ENCODE results near the gene SSBP3. TPM values are rescaled to one million over a fixed set of nuclear protein-coding genes. Genes with fewer than 3 reads are reported as not detected.
A peak's percentile ranks its signal among the peaks of the same experiment; 100 is the strongest.

The SSBP3 gene
- total and polyA plus RNA-seq, 2 of the 13 experiments (the other 11 are each of a cell fraction or from before 2014, with no cell fraction given): 8.5 to 17.6 TPM

DNA sequence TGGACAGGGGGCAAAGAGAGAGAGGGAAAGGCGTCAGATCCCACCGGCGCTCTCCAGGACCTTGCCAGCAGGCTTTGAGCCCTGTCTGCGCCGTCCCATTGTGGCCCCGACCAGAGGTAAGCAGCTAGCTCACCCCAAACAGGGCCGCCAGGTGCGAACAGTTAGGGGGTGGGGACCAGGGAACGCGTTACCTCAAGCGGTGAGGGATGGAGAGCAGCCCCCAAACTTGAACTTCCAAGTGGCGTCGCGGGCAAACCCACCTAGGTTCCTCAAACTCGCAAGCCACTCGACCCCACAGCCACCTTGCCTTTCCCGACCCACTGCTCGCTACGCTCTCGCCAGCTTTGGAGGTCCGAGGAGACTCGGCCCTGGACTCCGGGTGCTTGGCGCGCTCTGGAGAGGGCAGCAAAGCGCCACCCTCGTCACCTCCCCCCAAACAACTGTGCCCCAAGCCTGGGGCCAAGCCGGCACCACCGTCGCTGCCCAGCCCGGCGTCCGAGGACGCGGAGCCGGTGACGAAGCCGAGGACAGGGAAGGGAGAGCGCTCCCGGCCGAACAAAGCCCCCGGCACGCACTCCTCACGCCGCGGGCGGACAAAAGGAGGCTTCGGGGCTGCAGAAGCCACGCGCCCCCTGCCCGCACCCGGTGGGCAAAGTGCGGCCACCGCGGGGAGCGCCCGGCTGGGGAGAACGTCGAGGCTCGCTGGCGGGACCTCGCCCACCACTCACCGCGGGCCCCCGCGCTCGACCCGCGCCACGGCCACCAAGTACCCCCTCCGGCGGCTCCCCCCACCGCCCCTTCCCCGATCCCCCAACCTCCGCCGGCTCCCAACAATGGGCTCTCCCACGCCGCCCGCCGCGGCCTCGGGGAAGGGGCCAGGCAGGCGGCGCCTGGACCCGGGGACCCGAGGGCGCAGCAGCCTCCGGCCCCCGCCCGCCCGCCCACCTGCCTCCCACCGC is 976 bp downstream of the SSBP3 start (continued):
- TF ChIP-seq ZFAT (CRISPR knock-in tag; conservative IDR thresholded peaks at IDR 0.05): no peak
- TF ChIP-seq ZNF24 (IDR thresholded peaks at IDR 0.05): no peak
- TF ChIP-seq NR2F1 (CRISPR knock-in tag; IDR thresholded peaks at IDR 0.05): no peak
- TF ChIP-seq LCORL (IDR thresholded peaks at IDR 0.05): no peak
- TF ChIP-seq LCORL (CRISPR knock-in tag; IDR thresholded peaks at IDR 0.05): peak; percentile 61; the same call in 1 of the 2 replicates
- 0 out of 2 replicates have a peak, but pooled peaks have one; percentile 59 for TF ChIP-seq SNAI1 (CRISPR knock-in tag; IDR thresholded peaks at IDR 0.05; ENCODE audit: borderline replicate concordance)
- TF ChIP-seq, protein P1, sequence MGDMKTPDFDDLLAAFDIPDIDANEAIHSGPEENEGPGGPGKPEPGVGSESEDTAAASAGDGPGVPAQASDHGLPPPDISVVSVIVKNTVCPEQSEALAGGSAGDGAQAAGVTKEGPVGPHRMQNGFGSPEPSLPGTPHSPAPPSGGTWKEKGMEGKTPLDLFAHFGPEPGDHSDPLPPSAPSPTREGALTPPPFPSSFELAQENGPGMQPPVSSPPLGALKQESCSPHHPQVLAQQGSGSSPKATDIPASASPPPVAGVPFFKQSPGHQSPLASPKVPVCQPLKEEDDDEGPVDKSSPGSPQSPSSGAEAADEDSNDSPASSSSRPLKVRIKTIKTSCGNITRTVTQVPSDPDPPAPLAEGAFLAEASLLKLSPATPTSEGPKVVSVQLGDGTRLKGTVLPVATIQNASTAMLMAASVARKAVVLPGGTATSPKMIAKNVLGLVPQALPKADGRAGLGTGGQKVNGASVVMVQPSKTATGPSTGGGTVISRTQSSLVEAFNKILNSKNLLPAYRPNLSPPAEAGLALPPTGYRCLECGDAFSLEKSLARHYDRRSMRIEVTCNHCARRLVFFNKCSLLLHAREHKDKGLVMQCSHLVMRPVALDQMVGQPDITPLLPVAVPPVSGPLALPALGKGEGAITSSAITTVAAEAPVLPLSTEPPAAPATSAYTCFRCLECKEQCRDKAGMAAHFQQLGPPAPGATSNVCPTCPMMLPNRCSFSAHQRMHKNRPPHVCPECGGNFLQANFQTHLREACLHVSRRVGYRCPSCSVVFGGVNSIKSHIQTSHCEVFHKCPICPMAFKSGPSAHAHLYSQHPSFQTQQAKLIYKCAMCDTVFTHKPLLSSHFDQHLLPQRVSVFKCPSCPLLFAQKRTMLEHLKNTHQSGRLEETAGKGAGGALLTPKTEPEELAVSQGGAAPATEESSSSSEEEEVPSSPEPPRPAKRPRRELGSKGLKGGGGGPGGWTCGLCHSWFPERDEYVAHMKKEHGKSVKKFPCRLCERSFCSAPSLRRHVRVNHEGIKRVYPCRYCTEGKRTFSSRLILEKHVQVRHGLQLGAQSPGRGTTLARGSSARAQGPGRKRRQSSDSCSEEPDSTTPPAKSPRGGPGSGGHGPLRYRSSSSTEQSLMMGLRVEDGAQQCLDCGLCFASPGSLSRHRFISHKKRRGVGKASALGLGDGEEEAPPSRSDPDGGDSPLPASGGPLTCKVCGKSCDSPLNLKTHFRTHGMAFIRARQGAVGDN (CRISPR knock-in tag; IDR thresholded peaks at IDR 0.05): peak; percentile 79
- no peak for TF ChIP-seq RBM39 (IDR thresholded peaks at IDR 0.05; ENCODE audit: low read depth, low read length, poor library complexity, severe bottlenecking)
- peak; percentile 31; the same call in 1 of the 2 replicates for TF ChIP-seq ZNF776 (CRISPR knock-in tag; IDR thresholded peaks at IDR 0.05)
- TF ChIP-seq ZMAT3 (CRISPR knock-in tag; conservative IDR thresholded peaks at IDR 0.05): no peak
- TF ChIP-seq HNF4G (IDR thresholded peaks at IDR 0.05; ENCODE audit: borderline replicate concordance, low read depth, low read length): no peak
- no peak for TF ChIP-seq HNF4G (CRISPR knock-in tag; IDR thresholded peaks at IDR 0.05; ENCODE audit: borderline replicate concordance, low read depth)
- peak; percentile 44 for TF ChIP-seq RAD21 (CRISPR knock-in tag; IDR thresholded peaks at IDR 0.05)
- TF ChIP-seq NFYC (CRISPR knock-in tag; IDR thresholded peaks at IDR 0.05): no peak
- TF ChIP-seq GABPB1 (CRISPR knock-in tag; IDR thresholded peaks at IDR 0.05): peak; percentile 44; the same call in 1 of the 2 replicates
- peak; percentile 61 for TF ChIP-seq HNRNPK (IDR thresholded peaks at IDR 0.05; ENCODE audit: low read depth, low read length, poor library complexity, severe bottlenecking)
- no peak for TF ChIP-seq MAFG (CRISPR knock-in tag; IDR thresholded peaks at IDR 0.05)
- no peak for TF ChIP-seq TOE1 (CRISPR knock-in tag; IDR thresholded peaks at IDR 0.05)
- TF ChIP-seq CCAR2 (optimal IDR thresholded peaks at IDR 0.05; ENCODE audit: low read depth, low read length): no peak
- no peak for TF ChIP-seq SAFB2 (CRISPR knock-in tag; IDR thresholded peaks at IDR 0.05; ENCODE audit: borderline replicate concordance, low read depth)
- no peak for TF ChIP-seq SMC3 (IDR thresholded peaks at IDR 0.05; ENCODE audit: low read length)
- no peak for TF ChIP-seq FOXM1 (CRISPR knock-in tag; IDR thresholded peaks at IDR 0.05)
- TF ChIP-seq GZF1 (CRISPR knock-in tag; IDR thresholded peaks at IDR 0.05): no peak
- no peak for TF ChIP-seq ZBTB42 (CRISPR knock-in tag; IDR thresholded peaks at IDR 0.05)
- TF ChIP-seq, protein P2, sequence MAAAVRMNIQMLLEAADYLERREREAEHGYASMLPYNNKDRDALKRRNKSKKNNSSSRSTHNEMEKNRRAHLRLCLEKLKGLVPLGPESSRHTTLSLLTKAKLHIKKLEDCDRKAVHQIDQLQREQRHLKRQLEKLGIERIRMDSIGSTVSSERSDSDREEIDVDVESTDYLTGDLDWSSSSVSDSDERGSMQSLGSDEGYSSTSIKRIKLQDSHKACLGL (CRISPR knock-in tag; IDR thresholded peaks at IDR 0.05): 0 out of 2 replicates have a peak, but pooled peaks have one; percentile 12
- no peak for TF ChIP-seq ZNF441 (CRISPR knock-in tag; IDR thresholded peaks at IDR 0.05; ENCODE audit: borderline replicate concordance)
- peak; percentile 25; the same call in 1 of the 2 replicates for TF ChIP-seq KDM2A (CRISPR knock-in tag; IDR thresholded peaks at IDR 0.05; ENCODE audit: borderline replicate concordance, low read depth)
